OCI-LY7 (cell line): ENCODE measurements around the gene APOL3.
A peak's percentile ranks its signal among the peaks of the same experiment; 100 is the strongest.

Experiments used
- CTCF ChIP-seq: fragments of 200-600 bp; sonication (generic); conservative IDR thresholded peaks from 2 replicates; pipeline ENCODE4 v1.5.1; 2014; ENCODE audit warnings: mild to moderate bottlenecking, antibody characterized with exemption, low read length, moderate library complexity, mixed read lengths
- EZH2phosphoT487 ChIP-seq: fragments of 200-600 bp; sonication (generic); IDR thresholded peaks from 2 replicates; pipeline ENCODE4 v1.6.1; 2018; ENCODE audit warnings: low read depth, borderline replicate concordance, mild to moderate bottlenecking, mixed run types, antibody characterized with exemption, low read length, moderate library complexity, mixed read lengths

- peak; percentile 85 for TF ChIP-seq CTCF
- TF ChIP-seq EZH2phosphoT487: no peak
Measured at GRCh38 chr22:36194971-36195370, 34.4 kb upstream of the APOL3 start.
